ENCODE measurements around the gene PARVA. TPM values are rescaled to one million over a fixed set of nuclear protein-coding genes. Genes with fewer than 3 reads are reported as not detected.

The PARVA gene
- total RNA-seq, 1 experiment from 2014 or later: 10.4 TPM

- TF ChIP-seq FOXP4 (CRISPR knock-in tag; IDR thresholded peaks at IDR 0.05) (no peak), OVOL2 (CRISPR knock-in tag; IDR thresholded peaks at IDR 0.05; ENCODE audit: borderline replicate concordance) (no peak)
Observed at GRCh38 chr11:12464303-12464702, 86.9 kb downstream of the PARVA start (continued).

- H3K36me3 Mint-ChIP-seq: peaks cover 12% of the 10 kb centered on the region
- ChIA-PET CTCF (no interaction called here), POLR2A (no interaction called here)
- no peaks in the 10 kb centered on the region; the same call in 1 of the 2 replicates for H3K27me3 Mint-ChIP-seq (ENCODE audit: low read depth)
- H3K9me3 Mint-ChIP-seq: peaks cover 31% of the 10 kb centered on the region
- H3K4me3 Mint-ChIP-seq: no peak overlapping the region
- peaks cover 13% of the 10 kb centered on the region for H3K4me1 Mint-ChIP-seq
- no peak for TF ChIP-seq GTF2I (CRISPR knock-in tag; conservative IDR thresholded peaks at IDR 0.05)
- TF ChIP-seq FOXP1 (CRISPR knock-in tag; IDR thresholded peaks at IDR 0.05; ENCODE audit: borderline replicate concordance): no peak
- DNase-seq (ENCODE audit: low spot score) (no peak), ATAC-seq (no peak)
- no peak overlapping the region for H3K27ac Mint-ChIP-seq
Observed at GRCh38 chr11:12465332-12465731, 88.0 kb downstream of the PARVA start.

- ChIA-PET POLR2A (no interaction called here), CTCF (no interaction called here)
- Mint-ChIP-seq H3K27ac (no peak overlapping the region), H3K4me3 (no peak overlapping the region), H3K9me3 (peaks cover 31% of the 10 kb centered on the region), H3K27me3 (ENCODE audit: low read depth) (no peaks in the 10 kb centered on the region; the same call in 1 of the 2 replicates), H3K36me3 (peaks cover 12% of the 10 kb centered on the region), H3K4me1 (peaks cover 14% of the 10 kb centered on the region)
- TF ChIP-seq SMAD3 (CRISPR knock-in tag; IDR thresholded peaks at IDR 0.05; ENCODE audit: borderline replicate concordance) (no peak), HMGA2 (CRISPR knock-in tag; IDR thresholded peaks at IDR 0.05) (no peak), ZNF138 (CRISPR knock-in tag; conservative IDR thresholded peaks at IDR 0.05) (no peak), ZNF317 (CRISPR knock-in tag; IDR thresholded peaks at IDR 0.05; ENCODE audit: borderline replicate concordance, low read depth) (no peak), GTF2I (CRISPR knock-in tag; conservative IDR thresholded peaks at IDR 0.05) (no peak), ZNF425 (CRISPR knock-in tag; conservative IDR thresholded peaks at IDR 0.05) (no peak), E2F4 (CRISPR knock-in tag; IDR thresholded peaks at IDR 0.05; ENCODE audit: borderline replicate concordance, low read depth) (no peak), ZNF671 (CRISPR knock-in tag; IDR thresholded peaks at IDR 0.05) (no peak), FOXK1 (CRISPR knock-in tag; IDR thresholded peaks at IDR 0.05) (no peak), ZBTB21 (CRISPR knock-in tag; IDR thresholded peaks at IDR 0.05; ENCODE audit: borderline replicate concordance) (no peak), ZBTB43 (CRISPR knock-in tag; IDR thresholded peaks at IDR 0.05) (no peak)
- DNase-seq (ENCODE audit: low spot score) (no peak), ATAC-seq (no peak)
Observed at GRCh38 chr11:12467610-12468009, 90.2 kb downstream of the PARVA start.

- H3K9me3 Mint-ChIP-seq: peaks cover 19% of the 10 kb centered on the region
- H3K27ac Mint-ChIP-seq: no peak overlapping the region
- no peak overlapping the region for H3K4me3 Mint-ChIP-seq
- ATAC-seq: no peak
- peaks cover 6% of the 10 kb centered on the region for H3K36me3 Mint-ChIP-seq
- ChIA-PET CTCF (no interaction called here), POLR2A (no interaction called here)
- H3K4me1 Mint-ChIP-seq: peaks cover 29% of the 10 kb centered on the region
- DNase-seq (ENCODE audit: low spot score): no peak
- H3K27me3 Mint-ChIP-seq (ENCODE audit: low read depth): no peaks in the 10 kb centered on the region
- TF ChIP-seq ATF2 (CRISPR knock-in tag; IDR thresholded peaks at IDR 0.05; ENCODE audit: borderline replicate concordance, low read depth): no peak
- TF ChIP-seq ATF3 (CRISPR knock-in tag; conservative IDR thresholded peaks at IDR 0.05): no peak
- no peak for TF ChIP-seq NFYB (CRISPR knock-in tag; conservative IDR thresholded peaks at IDR 0.05; ENCODE audit: low read depth)
- no peak for TF ChIP-seq AFF4 (CRISPR knock-in tag; IDR thresholded peaks at IDR 0.05; ENCODE audit: borderline replicate concordance)
Observed at GRCh38 chr11:12469451-12469850, 92.1 kb downstream of the PARVA start.

Data from WTC11 (cell line).